Measurements from ENCODE around the gene NUP214. TPM values are rescaled to one million over a fixed set of nuclear protein-coding genes. Genes with fewer than 3 reads are reported as not detected.

Gene NUP214
- total and polyA plus RNA-seq, 4 donors: 23.5 to 60.7 (median 37.8) TPM

DNA sequence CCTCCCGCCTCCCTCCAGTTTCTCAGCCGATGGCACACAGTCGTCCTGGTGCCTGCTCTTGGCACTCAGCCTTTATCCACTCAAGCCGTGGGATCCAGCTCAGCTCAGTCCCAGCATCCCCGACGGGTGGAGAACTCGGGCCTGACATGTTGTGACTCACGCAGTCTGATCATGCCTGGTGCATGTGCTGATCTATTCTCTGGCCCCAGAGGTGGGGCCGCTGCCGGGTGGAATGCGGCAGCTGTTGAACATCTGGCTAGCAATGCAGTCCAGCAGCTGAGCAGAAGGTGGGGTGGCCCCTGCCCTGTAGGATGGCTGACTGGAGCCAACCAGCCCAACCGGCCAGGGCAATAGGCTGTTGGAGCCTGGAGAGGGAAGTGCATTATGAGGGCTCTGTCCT lies 30.8 kb upstream of the NUP214 start:
- H3K9me3 ChIP-seq (ENCODE audit: control insufficient read depth in 4 of 4, insufficient read depth in 3 of 4, low read length in 3 of 4): no peaks in the 10 kb centered on the region
- H3K27me3 ChIP-seq (ENCODE audit: control insufficient read depth in 3 of 3, insufficient read depth in 3 of 3, low read length in 2 of 3): no peaks in the 10 kb centered on the region
- ATAC-seq (ENCODE audit: insufficient read depth, low FRiP score) (no peak), DNase-seq (peak in 1 of 3 donors; percentile 8)
- WGBS, 2 donors: 59 to 73% methylated on average over 12 of the region's 12 CpGs
- TF ChIP-seq CTCF (IDR thresholded peaks at IDR 0.05; ENCODE audit: control extremely low read depth, extremely low read depth): no peak
- H3K27ac ChIP-seq (ENCODE audit: low read depth in 1 of 2, low read length in 1 of 2): no peak overlapping the region
- H3K4me1 ChIP-seq (ENCODE audit: control insufficient read depth in 5 of 5, insufficient read depth in 5 of 5, low read length in 5 of 5): no peaks in the 10 kb centered on the region
- no peaks in the 10 kb centered on the region for H3K36me3 ChIP-seq (ENCODE audit: control insufficient read depth in 4 of 4, insufficient read depth in 4 of 4, low read length in 4 of 4)
- H3K9ac ChIP-seq (ENCODE audit: insufficient read depth in 1 of 2, low read length in 2 of 2): no peak overlapping the region
- H3K4me3 ChIP-seq: no peak overlapping the region

GRCh38 chr9:131095666-131096268 lies 29.6 kb upstream of the NUP214 start:
- Histone ChIP-seq H3K9me3 (ENCODE audit: control insufficient read depth in 4 of 4, insufficient read depth in 3 of 4, low read length in 3 of 4) (no peaks in the 10 kb centered on the region), H3K27ac (ENCODE audit: low read depth in 1 of 2, low read length in 1 of 2) (no peak overlapping the region), H3K36me3 (ENCODE audit: control insufficient read depth in 4 of 4, insufficient read depth in 4 of 4, low read length in 4 of 4) (no peaks in the 10 kb centered on the region), H3K4me3 (no peak overlapping the region), H3K27me3 (ENCODE audit: control insufficient read depth in 3 of 3, insufficient read depth in 3 of 3, low read length in 2 of 3) (no peaks in the 10 kb centered on the region), H3K4me1 (ENCODE audit: control insufficient read depth in 5 of 5, insufficient read depth in 5 of 5, low read length in 5 of 5) (no peaks in the 10 kb centered on the region), H3K9ac (ENCODE audit: insufficient read depth in 1 of 2, low read length in 2 of 2) (no peak overlapping the region)
- no peak for DNase-seq
- ATAC-seq (ENCODE audit: insufficient read depth, low FRiP score): no peak
- 32 to 38% methylated on average over 16 of the region's 16 CpGs for WGBS, 2 donors
- TF ChIP-seq CTCF (IDR thresholded peaks at IDR 0.05; ENCODE audit: control extremely low read depth, extremely low read depth): no peak

DNA sequence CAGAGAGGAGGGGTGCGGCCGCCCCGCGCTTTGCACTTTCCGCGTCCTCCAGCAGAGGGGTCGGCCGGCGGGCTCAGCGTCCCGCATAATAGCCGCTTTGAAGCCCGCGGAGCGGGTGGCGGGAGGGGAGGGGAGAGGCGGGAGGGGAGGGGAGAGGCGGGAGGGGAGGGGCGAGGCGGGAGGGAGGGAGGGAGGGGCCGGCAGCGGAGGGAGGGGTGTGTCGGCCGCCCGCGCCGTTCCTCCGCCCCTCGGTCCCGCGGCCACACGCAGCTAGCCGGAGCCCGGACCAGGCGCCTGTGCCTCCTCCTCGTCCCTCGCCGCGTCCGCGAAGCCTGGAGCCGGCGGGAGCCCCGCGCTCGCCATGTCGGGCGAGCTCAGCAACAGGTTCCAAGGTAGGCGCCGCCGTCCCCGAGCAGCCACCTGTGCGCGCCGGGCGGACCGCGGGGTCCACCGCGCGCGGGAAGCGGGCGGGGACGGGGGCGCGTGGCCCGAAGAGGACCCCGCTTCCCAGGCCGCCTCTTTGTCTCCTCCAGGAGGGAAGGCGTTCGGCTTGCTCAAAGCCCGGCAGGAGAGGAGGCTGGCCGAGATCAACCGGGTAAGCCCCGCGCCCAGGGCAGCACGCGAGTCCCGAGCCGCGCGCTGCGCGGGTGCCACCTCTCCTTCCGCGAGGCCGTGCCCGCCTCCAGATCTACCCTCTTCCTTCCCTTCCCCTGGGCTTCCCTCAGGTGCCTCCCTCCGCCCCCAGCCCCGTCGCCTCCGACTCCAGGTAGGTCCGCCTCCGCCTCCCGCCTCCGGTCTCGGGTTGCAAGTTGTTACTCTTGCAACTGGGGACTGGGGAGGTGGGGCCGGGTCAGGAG lies 28.9 kb upstream of the NUP214 start, which contains the start of gene AIF1L:
Gene AIF1L (plus strand): TSS at position 263 of the 857 bp plus-strand sequence. CDS start 99 bp downstream, at position 362.
- Histone ChIP-seq H3K4me1 (ENCODE audit: control insufficient read depth in 5 of 5, insufficient read depth in 5 of 5, low read length in 5 of 5) (no peaks in the 10 kb centered on the region), H3K9me3 (ENCODE audit: control insufficient read depth in 4 of 4, insufficient read depth in 3 of 4, low read length in 3 of 4) (no peaks in the 10 kb centered on the region), H3K27ac (ENCODE audit: low read depth in 1 of 2, low read length in 1 of 2) (peak within 1 kb of the TSS in 1 of 2 donors; percentile 47), H3K9ac (ENCODE audit: insufficient read depth in 1 of 2, low read length in 2 of 2) (peak within 1 kb of the TSS in 1 of 2 donors; percentile 11), H3K27me3 (ENCODE audit: control insufficient read depth in 3 of 3, insufficient read depth in 3 of 3, low read length in 2 of 3) (no peaks in the 10 kb centered on the region), H3K36me3 (ENCODE audit: control insufficient read depth in 4 of 4, insufficient read depth in 4 of 4, low read length in 4 of 4) (no peaks in the 10 kb centered on the region), H3K4me3 (peak within 1 kb of the TSS; percentile 28)
- peak; percentile 62 to 79 (median 70) for DNase-seq
- ATAC-seq (ENCODE audit: insufficient read depth, low FRiP score): peak; percentile 34
- no peak for TF ChIP-seq CTCF (IDR thresholded peaks at IDR 0.05; ENCODE audit: control extremely low read depth, extremely low read depth)
- WGBS, 2 donors: 1% methylated on average over 45 to 97 of the region's 99 CpGs

Measured in lung (tissue), 12 donors.